Camera-type eye (tissue), 1 donor: ENCODE data around the gene ZNF266. TPM values are rescaled to one million over a fixed set of nuclear protein-coding genes. Genes with fewer than 3 reads are reported as not detected.

Source experiments
- total RNA-seq: library from RNA; depleted of rRNA; stranded (reverse); fragments of >200 nt; gene quantifications from one replicate; pipeline ENCODE4 v1.2.3, GENCODE V29; 2014

The ZNF266 gene
- 38.8 TPM for total RNA-seq

GRCh38 chr19:9435279-9436268 is at the start of gene ZNF266:
ZNF266 (minus strand) TSS chr19:9435573; CDS start chr19:9420089, 15,484 bp downstream.

GRCh38 chr19:9362905-9363304 is 72.5 kb downstream of the ZNF266 start, which contains the start of gene ZNF177:
ZNF177 (plus strand) TSS chr19:9363013; CDS start chr19:9378312, 15,299 bp downstream.

Other genes with a start within 250 kb of the ZNF266 start
- gene OR7D4, start 216.0 kb downstream of the ZNF266 start, total RNA-seq = not detected
- gene OR7E24, start 184.6 kb downstream of the ZNF266 start, total RNA-seq = not detected
- 31.4 TPM for gene ZNF699, start 125.7 kb downstream of the ZNF266 start, total RNA-seq
- 83.6 TPM for gene ZNF559, start 111.4 kb downstream of the ZNF266 start, total RNA-seq
- 10.3 TPM for gene ZNF177, start 72.6 kb downstream of the ZNF266 start, total RNA-seq
- not detected for gene ZNF560, start 63.0 kb upstream of the ZNF266 start, total RNA-seq
- 28.0 TPM for gene ZNF426, start 103.1 kb upstream of the ZNF266 start, total RNA-seq
- 65.1 TPM for gene ZNF121, start 148.9 kb upstream of the ZNF266 start, total RNA-seq
- gene ZNF561, start 185.7 kb upstream of the ZNF266 start, total RNA-seq = 48.9 TPM
- 62.2 TPM for gene ZNF562, start 239.5 kb upstream of the ZNF266 start, total RNA-seq